Prostate gland (tissue), 2 donors: ENCODE measurements around the gene LHX1. TPM values are rescaled to one million over a fixed set of nuclear protein-coding genes. Genes with fewer than 3 reads are reported as not detected.

Experiments used
- DNase-seq: peaks from one replicate; pipeline ENCODE4 v3.0.0-alpha.2; 2019; ENCODE audit warnings: low spot score
- H3K27ac ChIP-seq, 2 donors: fragments of 200-600 bp; sonication (generic); 2 replicates each; pipeline ENCODE4 v1.5.1; 2017 to 2019
- H3K27me3 ChIP-seq: fragments of 200-600 bp; sonication (generic); replicated peaks from 2 replicates; pipeline ENCODE4 v1.5.1; 2019; ENCODE audit not compliant: insufficient read depth
- H3K36me3 ChIP-seq, 2 donors: fragments of 200-600 bp; sonication (generic); 1 replicate in 1 of 2; 2 replicates in 1 of 2; pipeline versions ENCODE4 v1.5.1 to v1.8.1; 2017 to 2019
- H3K4me1 ChIP-seq: fragments of 200-600 bp; sonication (generic); replicated peaks from 2 replicates; pipeline ENCODE4 v1.5.1; 2019
- H3K4me3 ChIP-seq, 2 donors: fragments of 200-600 bp; sonication (generic); 2 replicates each; pipeline ENCODE4 v1.5.1; 2017 to 2019
- H3K9me3 ChIP-seq: fragments of 200-600 bp; sonication (generic); 2 replicates; pipeline ENCODE4 v1.5.1; 2017
- POLR2A ChIP-seq: fragments of 450-650 bp; IDR thresholded peaks from one replicate; pipeline ENCODE4 v1.6.1; 2016; ENCODE audit warnings: antibody characterized with exemption, mild to moderate bottlenecking
- POLR2AphosphoS5 ChIP-seq: sonication (generic); formaldehyde crosslinking; IDR thresholded peaks from one replicate; pipeline ENCODE4 v1.6.1; 2017; ENCODE audit warnings: antibody characterized with exemption
- WGBS: methylation state at CpG from one replicate; pipeline ENCODE4 v1.1.5; 2018; 5-methylcytosine and 5-hydroxymethylcytosine counted together
- intact Hi-C: fragments of 100-400 bp; cut with DNase I; formaldehyde crosslinking; loops from one replicate; pipeline ENCODE4 v1.14.2; 2022
- total RNA-seq, 2 donors: library from RNA; depleted of rRNA; stranded (reverse); fragments of >200 nt; gene quantifications; one replicate each; pipeline ENCODE4 v1.1.0, GENCODE V29; 2016
- TF ChIP-seq, protein P1 (sequence below), 4 experiments: fragments of 200-600 bp in 2 of 4; fragments of 450-650 bp in 2 of 4; sonication (generic) in 2 of 4; IDR thresholded peaks; 1 replicate in 3 of 4; 2 replicates in 1 of 4; pipeline ENCODE4 v1.5.1; 2016 to 2019; ENCODE audit warnings: antibody characterized with exemption in 4 of 4, mild to moderate bottlenecking in 2 of 4, moderate library complexity in 2 of 4

LHX1 gene
- total RNA-seq, 2 donors from 2014 or later, result not detected

DNA sequence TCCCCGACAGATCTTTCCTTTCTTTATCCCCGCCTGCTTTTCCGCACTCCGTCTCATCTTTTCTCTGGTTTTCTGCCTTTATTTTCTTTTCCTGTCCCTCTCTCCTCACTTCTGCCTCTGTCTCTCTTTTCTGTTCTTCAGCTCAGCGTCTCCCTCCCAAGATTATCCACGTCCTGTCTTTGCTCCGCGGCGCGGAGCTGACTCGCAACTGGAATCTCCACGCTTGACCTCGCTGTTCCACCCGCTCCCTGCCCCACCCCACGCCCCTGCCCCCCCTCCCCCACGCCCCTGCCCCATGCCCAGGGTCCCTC, 4.9 kb upstream of the LHX1 start:
- intact Hi-C loops, result no loop called here
- Histone ChIP-seq H3K27me3 (peaks cover 84% of the 10 kb centered on the region), H3K9me3 (no peaks in the 10 kb centered on the region), H3K27ac (no peak overlapping the region), H3K4me1 (no peaks in the 10 kb centered on the region), H3K4me3 (no peak overlapping the region), H3K36me3 (no peaks in the 10 kb centered on the region)
- DNase-seq, result no peak
- no peak for TF ChIP-seq POLR2AphosphoS5
- no peak for TF ChIP-seq POLR2A
- TF ChIP-seq, protein P1, sequence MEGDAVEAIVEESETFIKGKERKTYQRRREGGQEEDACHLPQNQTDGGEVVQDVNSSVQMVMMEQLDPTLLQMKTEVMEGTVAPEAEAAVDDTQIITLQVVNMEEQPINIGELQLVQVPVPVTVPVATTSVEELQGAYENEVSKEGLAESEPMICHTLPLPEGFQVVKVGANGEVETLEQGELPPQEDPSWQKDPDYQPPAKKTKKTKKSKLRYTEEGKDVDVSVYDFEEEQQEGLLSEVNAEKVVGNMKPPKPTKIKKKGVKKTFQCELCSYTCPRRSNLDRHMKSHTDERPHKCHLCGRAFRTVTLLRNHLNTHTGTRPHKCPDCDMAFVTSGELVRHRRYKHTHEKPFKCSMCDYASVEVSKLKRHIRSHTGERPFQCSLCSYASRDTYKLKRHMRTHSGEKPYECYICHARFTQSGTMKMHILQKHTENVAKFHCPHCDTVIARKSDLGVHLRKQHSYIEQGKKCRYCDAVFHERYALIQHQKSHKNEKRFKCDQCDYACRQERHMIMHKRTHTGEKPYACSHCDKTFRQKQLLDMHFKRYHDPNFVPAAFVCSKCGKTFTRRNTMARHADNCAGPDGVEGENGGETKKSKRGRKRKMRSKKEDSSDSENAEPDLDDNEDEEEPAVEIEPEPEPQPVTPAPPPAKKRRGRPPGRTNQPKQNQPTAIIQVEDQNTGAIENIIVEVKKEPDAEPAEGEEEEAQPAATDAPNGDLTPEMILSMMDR (IDR thresholded peaks at IDR 0.05), result no peak
- WGBS, result 3% methylated on average over 16 of the region's 16 CpGs

GRCh38 chr17:36932694-36933511, 4.4 kb upstream of the LHX1 start:
- no peaks in the 10 kb centered on the region for H3K36me3 ChIP-seq
- no peaks in the 10 kb centered on the region for H3K9me3 ChIP-seq
- H3K27ac ChIP-seq, result no peak overlapping the region
- H3K4me1 ChIP-seq, result no peaks in the 10 kb centered on the region
- WGBS, result 9% methylated on average over 36 of the region's 40 CpGs
- intact Hi-C loops, result no loop called here
- H3K27me3 ChIP-seq, result peaks cover 86% of the 10 kb centered on the region
- TF ChIP-seq, protein P1 (IDR thresholded peaks at IDR 0.05), result no peak
- H3K4me3 ChIP-seq, result no peak overlapping the region
- DNase-seq, result no peak

DNA sequence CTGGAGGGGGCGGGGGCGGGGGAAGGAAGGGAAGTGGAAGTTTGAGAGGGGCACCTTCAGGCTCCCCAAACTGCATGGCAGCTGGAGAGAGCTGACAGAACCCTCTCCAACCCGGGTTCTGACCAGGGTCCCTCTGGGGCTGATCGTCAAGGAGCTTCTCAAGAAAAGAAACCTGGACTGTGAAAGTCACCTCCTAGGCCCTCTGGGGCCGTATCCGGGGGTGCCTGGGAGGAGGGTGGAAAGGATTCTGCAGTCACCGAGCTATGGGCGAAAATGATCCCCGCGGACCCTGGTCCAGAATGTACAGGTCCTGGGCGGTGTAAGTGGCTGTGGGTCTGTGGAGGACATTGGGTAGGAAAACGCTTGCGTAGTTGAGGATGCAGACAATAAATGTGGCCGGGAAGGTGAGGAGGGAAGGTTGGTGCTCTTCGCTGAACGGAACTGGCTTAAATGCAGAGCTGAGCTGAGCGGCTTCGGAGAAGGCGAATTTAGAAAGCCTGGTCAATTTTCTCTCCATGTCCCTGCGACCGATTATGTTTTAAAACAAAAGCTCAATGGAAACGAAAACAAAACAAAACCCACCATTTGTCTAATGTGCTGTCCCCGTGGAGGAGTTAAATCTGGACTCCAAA, 3.6 kb upstream of the LHX1 start:
- Histone ChIP-seq H3K4me3 (no peak overlapping the region), H3K9me3 (no peaks in the 10 kb centered on the region), H3K27ac (no peak overlapping the region), H3K27me3 (peaks cover 91% of the 10 kb centered on the region), H3K36me3 (no peaks in the 10 kb centered on the region), H3K4me1 (no peaks in the 10 kb centered on the region)
- TF ChIP-seq, protein P1 (IDR thresholded peaks at IDR 0.05), result no peak
- TF ChIP-seq POLR2A (no peak), POLR2AphosphoS5 (no peak)
- WGBS, result 4% methylated on average over 23 of the region's 23 CpGs
- intact Hi-C loops, result no loop called here
- DNase-seq, result no peak

- Histone ChIP-seq H3K4me1 (no peaks in the 10 kb centered on the region), H3K4me3 (no peak overlapping the region), H3K9me3 (no peaks in the 10 kb centered on the region), H3K27me3 (peaks cover 96% of the 10 kb centered on the region), H3K36me3 (no peaks in the 10 kb centered on the region), H3K27ac (no peak overlapping the region)
- no peak for DNase-seq
- TF ChIP-seq POLR2A (no peak), POLR2AphosphoS5 (no peak)
- TF ChIP-seq, protein P1 (IDR thresholded peaks at IDR 0.05), result no peak
- 4% methylated on average over 25 of the region's 26 CpGs for WGBS
- intact Hi-C loops, result no loop called here
Observed at GRCh38 chr17:36934144-36934691, 3.1 kb upstream of the LHX1 start.
